RWPE1 (cell line): ENCODE measurements around the gene PTBP3.

Experiments used
- CTCF ChIA-PET: fragments of 350-600 bp; sonication (Branson Sonifier 250); formaldehyde crosslinking; extraction: SDS; loops from one replicate; lab custom pipeline; 2021; lab: Yijun Ruan, JAX
- POLR2A ChIA-PET: fragments of 400-600 bp; formaldehyde crosslinking; extraction: SDS; loops from one replicate; lab custom pipeline; 2020; ENCODE audit warnings: antibody characterized with exemption; ENCODE audit not compliant: low non-redundant PET; lab: Yijun Ruan, JAX
- DNase-seq: peaks from one replicate; pipeline ENCODE4 v3.0.0; 2012; ENCODE audit warnings: low spot score
- H3K27ac ChIP-seq: fragments of 450-650 bp; 2 replicates; pipeline ENCODE4 v1.5.1; 2017
- TF ChIP-seq, protein P1 (sequence below): fragments of 450-650 bp; conservative IDR thresholded peaks from 2 replicates; pipeline ENCODE4 v1.5.1; 2017; ENCODE audit warnings: low read depth, mild to moderate bottlenecking

The PTBP3 gene

DNA sequence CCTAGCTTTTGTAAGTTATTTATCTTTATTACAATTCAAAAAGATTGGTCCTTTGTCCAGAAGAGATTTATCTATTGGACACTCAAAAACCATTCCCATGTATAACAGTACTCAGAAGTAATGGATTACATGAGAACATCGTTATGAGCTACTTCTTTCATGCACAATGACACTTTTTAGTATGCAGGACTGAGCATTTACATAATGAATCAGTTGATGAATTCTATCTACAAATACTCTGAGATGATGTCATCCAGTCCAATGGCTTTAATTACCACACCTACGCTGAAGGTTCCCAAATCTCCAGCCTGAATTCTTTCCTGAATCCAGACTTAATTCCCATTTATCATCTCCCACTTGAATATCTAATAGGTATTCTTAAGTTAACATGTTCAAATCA, 75.3 kb downstream of the PTBP3 start:
- ChIA-PET POLR2A (no interaction called here), CTCF (interaction anchor here (0.5 to 0.6 kb wide), 2 partner anchors 418 to 1256 kb away, joined by 3 to 4 read pairs; no protein-coding TSS in a partner anchor)

DNA sequence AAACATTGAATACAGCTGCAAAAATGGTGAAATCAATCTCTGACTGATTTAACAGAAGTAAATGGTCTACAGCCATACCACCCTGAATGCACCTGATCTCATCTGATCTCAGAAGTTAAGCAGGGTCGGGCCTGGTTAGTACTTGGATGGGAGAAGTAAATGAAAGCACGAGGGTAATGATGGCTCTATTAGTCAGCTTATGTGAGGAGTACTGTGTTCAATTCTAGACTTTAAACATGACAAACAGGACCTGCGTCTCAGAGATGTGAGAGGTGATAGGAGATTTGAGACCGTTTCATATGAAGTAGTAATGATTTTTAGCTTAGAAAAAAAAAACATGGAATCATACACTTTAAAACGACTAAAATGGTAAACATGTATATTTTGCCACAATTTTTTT, 81.2 kb downstream of the PTBP3 start:
- TF ChIP-seq, protein P1, sequence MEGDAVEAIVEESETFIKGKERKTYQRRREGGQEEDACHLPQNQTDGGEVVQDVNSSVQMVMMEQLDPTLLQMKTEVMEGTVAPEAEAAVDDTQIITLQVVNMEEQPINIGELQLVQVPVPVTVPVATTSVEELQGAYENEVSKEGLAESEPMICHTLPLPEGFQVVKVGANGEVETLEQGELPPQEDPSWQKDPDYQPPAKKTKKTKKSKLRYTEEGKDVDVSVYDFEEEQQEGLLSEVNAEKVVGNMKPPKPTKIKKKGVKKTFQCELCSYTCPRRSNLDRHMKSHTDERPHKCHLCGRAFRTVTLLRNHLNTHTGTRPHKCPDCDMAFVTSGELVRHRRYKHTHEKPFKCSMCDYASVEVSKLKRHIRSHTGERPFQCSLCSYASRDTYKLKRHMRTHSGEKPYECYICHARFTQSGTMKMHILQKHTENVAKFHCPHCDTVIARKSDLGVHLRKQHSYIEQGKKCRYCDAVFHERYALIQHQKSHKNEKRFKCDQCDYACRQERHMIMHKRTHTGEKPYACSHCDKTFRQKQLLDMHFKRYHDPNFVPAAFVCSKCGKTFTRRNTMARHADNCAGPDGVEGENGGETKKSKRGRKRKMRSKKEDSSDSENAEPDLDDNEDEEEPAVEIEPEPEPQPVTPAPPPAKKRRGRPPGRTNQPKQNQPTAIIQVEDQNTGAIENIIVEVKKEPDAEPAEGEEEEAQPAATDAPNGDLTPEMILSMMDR, result no peak
- no peak overlapping the region for H3K27ac ChIP-seq
- CTCF ChIA-PET, result interaction anchor here (0.6 to 0.7 kb wide), 2 partner anchors 94 to 155 kb away, joined by 3 to 4 read pairs; no protein-coding TSS in a partner anchor
- no peak for DNase-seq
- POLR2A ChIA-PET, result no interaction called here

More for the DNA sequence above, 75.3 kb downstream of the PTBP3 start:
- TF ChIP-seq, protein P1, result no peak
- DNase-seq, result no peak
- no peak overlapping the region for H3K27ac ChIP-seq

DNA sequence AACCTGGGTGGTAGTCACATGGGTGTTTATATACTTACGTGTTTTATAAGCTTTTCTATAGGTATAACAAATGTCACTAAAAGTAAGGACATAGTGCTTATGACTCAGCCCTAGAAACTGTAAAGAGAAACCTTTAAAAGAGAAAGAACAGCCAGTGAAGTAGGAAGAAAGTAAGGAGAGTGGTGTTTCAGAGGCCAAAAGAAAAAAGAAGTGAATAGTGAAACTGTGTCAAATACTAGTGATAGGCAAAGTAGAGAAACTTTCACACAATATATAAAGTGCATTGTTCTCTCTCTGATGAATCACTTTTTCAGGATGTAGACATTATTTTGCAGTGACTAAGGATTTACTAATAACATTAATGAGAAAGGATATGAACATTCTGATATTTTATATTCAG, 84.1 kb downstream of the PTBP3 start:
- peak; percentile 48 for DNase-seq
- POLR2A ChIA-PET, result no interaction called here
- CTCF ChIA-PET, result interaction anchor here (0.6 to 1.9 kb wide), 3 partner anchors 83 to 425 kb away, joined by 3 to 5 read pairs (median 3); no protein-coding TSS in a partner anchor

DNA sequence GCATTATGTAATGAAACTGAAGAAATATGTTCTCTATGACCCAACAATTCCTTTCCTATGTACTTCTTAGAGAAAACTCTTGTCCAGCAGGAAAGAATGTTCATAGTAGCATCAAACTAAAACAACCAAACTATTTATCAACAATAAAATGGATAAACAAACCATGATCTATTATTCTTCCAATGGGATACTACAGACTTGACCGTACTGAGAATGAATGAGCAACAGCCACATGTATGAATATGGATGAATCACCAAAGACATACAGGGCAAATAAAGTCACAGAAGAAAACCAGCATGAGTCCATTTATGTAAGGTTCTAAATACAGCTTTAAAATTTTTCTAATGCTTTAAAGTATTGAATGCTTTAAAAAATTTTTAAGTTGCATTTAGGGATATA, 84.7 kb downstream of the PTBP3 start:
- no peak overlapping the region for H3K27ac ChIP-seq
- DNase-seq, result peak; percentile 63
- TF ChIP-seq, protein P1, result no peak
- POLR2A ChIA-PET, result no interaction called here
- CTCF ChIA-PET, result interaction anchor here (0.6 to 1.1 kb wide), 2 partner anchors 68 to 82 kb away, joined by 3 read pairs; no protein-coding TSS in a partner anchor

More for the DNA sequence above, 84.1 kb downstream of the PTBP3 start:
- H3K27ac ChIP-seq, result no peak overlapping the region
- TF ChIP-seq, protein P1, result no peak

DNA sequence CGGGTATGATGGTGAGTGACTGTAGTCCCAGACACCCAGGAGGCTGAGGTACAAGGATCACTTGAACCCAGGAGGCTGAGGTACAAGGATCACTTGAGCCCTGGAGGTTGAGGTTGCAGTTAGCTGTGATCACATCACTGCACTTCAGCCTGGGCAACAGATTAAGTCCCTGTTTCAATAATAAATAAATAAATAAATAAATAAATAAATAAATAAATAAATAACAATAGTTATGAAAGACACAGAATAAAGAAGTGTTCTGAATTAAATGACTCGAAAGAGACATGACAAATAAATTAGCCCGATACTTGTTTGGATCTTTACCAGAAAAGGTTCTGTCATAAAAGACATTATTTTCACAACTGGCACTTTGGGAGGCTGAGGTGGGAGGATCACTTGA, 86.3 kb downstream of the PTBP3 start:
- H3K27ac ChIP-seq, result no peak overlapping the region
- ChIA-PET CTCF (interaction anchor here (0.6 kb wide), 1 partner anchor 547 kb away, joined by 3 read pairs; no protein-coding TSS in a partner anchor), POLR2A (no interaction called here)
- TF ChIP-seq, protein P1, result no peak
- no peak for DNase-seq

DNA sequence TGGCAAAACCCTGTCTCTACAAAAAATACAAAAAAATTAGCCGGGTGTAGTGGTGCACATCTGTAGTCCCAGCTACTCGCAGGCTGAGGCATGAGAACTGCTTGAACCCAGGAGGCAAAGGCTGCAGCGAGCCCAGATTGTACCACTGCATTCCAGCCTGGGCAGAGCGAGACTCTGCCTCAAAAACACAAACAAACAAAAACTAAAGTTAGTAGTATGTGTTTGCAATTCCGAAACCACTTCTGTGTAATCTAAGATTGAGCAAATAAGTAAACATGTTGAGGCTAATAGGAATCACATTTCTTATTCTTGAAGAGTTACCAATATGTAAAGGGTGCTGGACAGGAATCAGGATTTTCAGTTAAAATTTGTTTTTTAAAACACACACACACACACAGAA, 88.3 kb downstream of the PTBP3 start:
- TF ChIP-seq, protein P1, result no peak
- ChIA-PET CTCF (no interaction called here), POLR2A (no interaction called here)
- no peak overlapping the region for H3K27ac ChIP-seq
- DNase-seq, result no peak
